Measurements from ENCODE around the gene CNGB1. TPM values are rescaled to one million over a fixed set of nuclear protein-coding genes. Genes with fewer than 3 reads are reported as not detected.

Gene CNGB1
- total and polyA plus RNA-seq, 2 of the 13 experiments (the other 11 are each of a cell fraction or from before 2014, with no cell fraction given) = 0.02 to 0.15 TPM

DNA sequence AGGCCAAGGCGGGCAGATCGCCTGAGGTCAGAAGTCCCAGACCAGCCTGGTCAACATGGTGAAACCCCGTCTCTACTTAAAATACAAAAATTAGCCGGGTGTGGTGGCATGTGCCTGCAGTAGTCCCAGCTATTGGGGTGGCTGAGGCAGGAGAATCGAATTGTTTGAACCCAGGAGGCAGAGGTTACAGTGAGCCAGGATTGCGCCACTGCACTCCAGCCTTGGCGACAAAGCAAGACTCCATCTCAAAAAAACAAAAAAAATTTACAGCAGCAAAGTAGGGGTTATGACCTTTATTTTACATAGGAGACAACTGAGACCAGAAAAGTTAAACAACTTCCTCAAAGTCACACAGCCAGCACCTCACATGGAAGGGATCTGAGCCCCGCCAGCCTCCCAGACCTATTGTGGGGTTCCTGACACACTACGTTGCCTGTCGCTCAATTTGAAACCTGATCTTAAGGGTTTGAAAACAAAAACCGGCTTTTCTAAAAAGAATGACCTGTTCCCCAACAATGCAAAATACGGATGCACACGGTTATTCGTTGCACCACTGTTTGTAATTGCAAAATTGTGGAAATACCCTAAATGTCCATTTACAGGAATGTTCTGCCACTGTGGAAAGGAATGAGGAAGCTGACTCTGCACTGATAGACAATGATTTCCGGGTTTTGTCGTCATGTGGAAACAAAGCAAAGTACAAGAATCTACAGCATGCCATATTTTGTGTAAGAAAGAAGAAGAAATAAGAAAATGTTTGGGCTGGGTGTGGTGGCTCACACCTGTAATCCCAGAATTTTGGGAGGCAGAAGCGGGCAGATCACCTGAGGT, 77.2 kb downstream of the CNGB1 start (continued):
- TF ChIP-seq HOXA3 (CRISPR knock-in tag; IDR thresholded peaks at IDR 0.05) (peak; percentile 16; the same call in 1 of the 2 replicates), TEAD3 (CRISPR knock-in tag; optimal IDR thresholded peaks at IDR 0.05; ENCODE audit: borderline replicate concordance) (peak; percentile 99), ZNF264 (CRISPR knock-in tag; IDR thresholded peaks at IDR 0.05) (peak; percentile 52; the same call in 1 of the 2 replicates), ZFY (CRISPR knock-in tag; IDR thresholded peaks at IDR 0.05) (peak; percentile 16; the same call in 1 of the 2 replicates), ZKSCAN5 (CRISPR knock-in tag; IDR thresholded peaks at IDR 0.05) (no peak), ZNF577 (CRISPR knock-in tag; IDR thresholded peaks at IDR 0.05; ENCODE audit: borderline replicate concordance, low read depth) (no peak), CEBPG (CRISPR knock-in tag; IDR thresholded peaks at IDR 0.05) (peak; percentile 90), SALL1 (CRISPR knock-in tag; IDR thresholded peaks at IDR 0.05) (peak; percentile 64), ISL2 (CRISPR knock-in tag; IDR thresholded peaks at IDR 0.05) (peak; percentile 86), ZNF496 (CRISPR knock-in tag; IDR thresholded peaks at IDR 0.05; ENCODE audit: insufficient replicate concordance) (no peak), SKI (IDR thresholded peaks at IDR 0.05; ENCODE audit: partially characterized antibody) (peak; percentile 11), TARDBP (CRISPR knock-in tag; IDR thresholded peaks at IDR 0.05) (peak; percentile 8; the same call in 1 of the 2 replicates), HOXA7 (CRISPR knock-in tag; IDR thresholded peaks at IDR 0.05) (no peak), SOX5 (CRISPR knock-in tag; IDR thresholded peaks at IDR 0.05; ENCODE audit: borderline replicate concordance) (peak; percentile 97), PRMT3 (CRISPR knock-in tag; IDR thresholded peaks at IDR 0.05; ENCODE audit: borderline replicate concordance, low read depth) (0 out of 2 replicates have a peak, but pooled peaks have one; percentile 23), CCDC6 (CRISPR knock-in tag; IDR thresholded peaks at IDR 0.05) (peak; percentile 67; the same call in 1 of the 2 replicates), KLF11 (CRISPR knock-in tag; IDR thresholded peaks at IDR 0.05) (peak; percentile 62; the same call in 1 of the 2 replicates), MYC (CRISPR knock-in tag; IDR thresholded peaks at IDR 0.05; ENCODE audit: borderline replicate concordance) (peak; percentile 37; the same call in 1 of the 2 replicates), MIER3 (CRISPR knock-in tag; IDR thresholded peaks at IDR 0.05; ENCODE audit: borderline replicate concordance) (peak; percentile 91; the same call in 1 of the 2 replicates), ZKSCAN1 (IDR thresholded peaks at IDR 0.05; ENCODE audit: low read length) (peak; percentile 88; the same call in 1 of the 2 replicates), ZC3H4 (CRISPR knock-in tag; IDR thresholded peaks at IDR 0.05; ENCODE audit: borderline replicate concordance) (0 out of 2 replicates have a peak, but pooled peaks have one; percentile 91), ZBTB20 (CRISPR knock-in tag; IDR thresholded peaks at IDR 0.05; ENCODE audit: borderline replicate concordance, low read depth) (peak; percentile 18; the same call in 1 of the 2 replicates)
- TF ChIP-seq, protein P1, sequence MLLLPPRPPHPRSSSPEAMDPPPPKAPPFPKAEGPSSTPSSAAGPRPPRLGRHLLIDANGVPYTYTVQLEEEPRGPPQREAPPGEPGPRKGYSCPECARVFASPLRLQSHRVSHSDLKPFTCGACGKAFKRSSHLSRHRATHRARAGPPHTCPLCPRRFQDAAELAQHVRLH (CRISPR knock-in tag; IDR thresholded peaks at IDR 0.05; ENCODE audit: borderline replicate concordance, low read depth) = peak; percentile 30; the same call in 1 of the 2 replicates
- TF ChIP-seq, protein P2, sequence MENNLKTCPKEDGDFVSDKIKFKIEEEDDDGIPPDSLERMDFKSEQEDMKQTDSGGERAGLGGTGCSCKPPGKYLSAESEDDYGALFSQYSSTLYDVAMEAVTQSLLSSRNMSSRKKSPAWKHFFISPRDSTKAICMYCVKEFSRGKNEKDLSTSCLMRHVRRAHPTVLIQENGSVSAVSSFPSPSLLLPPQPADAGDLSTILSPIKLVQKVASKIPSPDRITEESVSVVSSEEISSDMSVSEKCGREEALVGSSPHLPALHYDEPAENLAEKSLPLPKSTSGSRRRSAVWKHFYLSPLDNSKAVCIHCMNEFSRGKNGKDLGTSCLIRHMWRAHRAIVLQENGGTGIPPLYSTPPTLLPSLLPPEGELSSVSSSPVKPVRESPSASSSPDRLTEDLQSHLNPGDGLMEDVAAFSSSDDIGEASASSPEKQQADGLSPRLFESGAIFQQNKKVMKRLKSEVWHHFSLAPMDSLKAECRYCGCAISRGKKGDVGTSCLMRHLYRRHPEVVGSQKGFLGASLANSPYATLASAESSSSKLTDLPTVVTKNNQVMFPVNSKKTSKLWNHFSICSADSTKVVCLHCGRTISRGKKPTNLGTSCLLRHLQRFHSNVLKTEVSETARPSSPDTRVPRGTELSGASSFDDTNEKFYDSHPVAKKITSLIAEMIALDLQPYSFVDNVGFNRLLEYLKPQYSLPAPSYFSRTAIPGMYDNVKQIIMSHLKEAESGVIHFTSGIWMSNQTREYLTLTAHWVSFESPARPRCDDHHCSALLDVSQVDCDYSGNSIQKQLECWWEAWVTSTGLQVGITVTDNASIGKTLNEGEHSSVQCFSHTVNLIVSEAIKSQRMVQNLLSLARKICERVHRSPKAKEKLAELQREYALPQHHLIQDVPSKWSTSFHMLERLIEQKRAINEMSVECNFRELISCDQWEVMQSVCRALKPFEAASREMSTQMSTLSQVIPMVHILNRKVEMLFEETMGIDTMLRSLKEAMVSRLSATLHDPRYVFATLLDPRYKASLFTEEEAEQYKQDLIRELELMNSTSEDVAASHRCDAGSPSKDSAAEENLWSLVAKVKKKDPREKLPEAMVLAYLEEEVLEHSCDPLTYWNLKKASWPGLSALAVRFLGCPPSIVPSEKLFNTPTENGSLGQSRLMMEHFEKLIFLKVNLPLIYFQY (CRISPR knock-in tag; IDR thresholded peaks at IDR 0.05; ENCODE audit: borderline replicate concordance) = peak; percentile 36; the same call in 1 of the 2 replicates
- TF ChIP-seq, protein P3, sequence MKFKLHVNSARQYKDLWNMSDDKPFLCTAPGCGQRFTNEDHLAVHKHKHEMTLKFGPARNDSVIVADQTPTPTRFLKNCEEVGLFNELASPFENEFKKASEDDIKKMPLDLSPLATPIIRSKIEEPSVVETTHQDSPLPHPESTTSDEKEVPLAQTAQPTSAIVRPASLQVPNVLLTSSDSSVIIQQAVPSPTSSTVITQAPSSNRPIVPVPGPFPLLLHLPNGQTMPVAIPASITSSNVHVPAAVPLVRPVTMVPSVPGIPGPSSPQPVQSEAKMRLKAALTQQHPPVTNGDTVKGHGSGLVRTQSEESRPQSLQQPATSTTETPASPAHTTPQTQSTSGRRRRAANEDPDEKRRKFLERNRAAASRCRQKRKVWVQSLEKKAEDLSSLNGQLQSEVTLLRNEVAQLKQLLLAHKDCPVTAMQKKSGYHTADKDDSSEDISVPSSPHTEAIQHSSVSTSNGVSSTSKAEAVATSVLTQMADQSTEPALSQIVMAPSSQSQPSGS (CRISPR knock-in tag; IDR thresholded peaks at IDR 0.05) = peak; percentile 91; the same call in 1 of the 2 replicates

All from HepG2 (cell line).